ENCODE data around the gene PCP4. TPM values are rescaled to one million over a fixed set of nuclear protein-coding genes. Genes with fewer than 3 reads are reported as not detected.

PCP4 gene
- total RNA-seq, 1 donor from 2014 or later, result not detected

DNA sequence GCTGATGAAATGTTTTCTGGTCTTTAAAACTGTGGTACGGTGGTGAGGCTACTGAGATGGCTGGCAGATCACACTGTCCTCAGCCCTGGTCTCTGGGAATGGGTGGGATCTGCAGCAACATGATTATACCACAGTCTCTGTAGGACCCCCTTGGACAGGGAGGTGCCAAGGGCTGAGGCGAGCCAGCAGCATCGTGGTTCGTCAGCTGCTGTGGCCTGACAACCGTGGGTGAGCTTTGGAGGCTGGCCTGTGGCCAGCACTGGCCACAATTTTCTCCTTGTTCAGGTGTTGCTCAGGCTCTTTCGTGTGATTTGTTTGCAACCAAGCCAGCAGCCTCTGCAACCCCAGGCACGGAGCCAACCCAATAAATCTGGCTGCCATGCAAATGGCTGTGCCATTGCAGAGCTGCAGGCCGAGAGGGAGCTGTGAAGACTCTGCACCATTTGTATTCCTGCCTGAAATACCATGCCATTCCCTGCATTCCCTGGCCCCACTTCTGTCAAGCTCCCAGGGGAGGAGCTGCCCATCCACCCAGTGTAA, 70.9 kb downstream of the PCP4 start:
- Mint-ChIP-seq H3K36me3 (ENCODE audit: low read depth, unreplicated experiment) (peaks cover 8% of the 10 kb centered on the region), H3K27ac (ENCODE audit: unreplicated experiment) (no peak overlapping the region), H3K4me1 (ENCODE audit: unreplicated experiment) (no peaks in the 10 kb centered on the region), H3K9me3 (ENCODE audit: unreplicated experiment) (peaks cover 6% of the 10 kb centered on the region), H3K27me3 (ENCODE audit: unreplicated experiment) (peaks cover 7% of the 10 kb centered on the region), H3K4me3 (ENCODE audit: unreplicated experiment) (no peak overlapping the region)
- no peak for DNase-seq (ENCODE audit: low spot score)
- TF ChIP-seq, protein P1, sequence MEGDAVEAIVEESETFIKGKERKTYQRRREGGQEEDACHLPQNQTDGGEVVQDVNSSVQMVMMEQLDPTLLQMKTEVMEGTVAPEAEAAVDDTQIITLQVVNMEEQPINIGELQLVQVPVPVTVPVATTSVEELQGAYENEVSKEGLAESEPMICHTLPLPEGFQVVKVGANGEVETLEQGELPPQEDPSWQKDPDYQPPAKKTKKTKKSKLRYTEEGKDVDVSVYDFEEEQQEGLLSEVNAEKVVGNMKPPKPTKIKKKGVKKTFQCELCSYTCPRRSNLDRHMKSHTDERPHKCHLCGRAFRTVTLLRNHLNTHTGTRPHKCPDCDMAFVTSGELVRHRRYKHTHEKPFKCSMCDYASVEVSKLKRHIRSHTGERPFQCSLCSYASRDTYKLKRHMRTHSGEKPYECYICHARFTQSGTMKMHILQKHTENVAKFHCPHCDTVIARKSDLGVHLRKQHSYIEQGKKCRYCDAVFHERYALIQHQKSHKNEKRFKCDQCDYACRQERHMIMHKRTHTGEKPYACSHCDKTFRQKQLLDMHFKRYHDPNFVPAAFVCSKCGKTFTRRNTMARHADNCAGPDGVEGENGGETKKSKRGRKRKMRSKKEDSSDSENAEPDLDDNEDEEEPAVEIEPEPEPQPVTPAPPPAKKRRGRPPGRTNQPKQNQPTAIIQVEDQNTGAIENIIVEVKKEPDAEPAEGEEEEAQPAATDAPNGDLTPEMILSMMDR (IDR thresholded peaks at IDR 0.05; ENCODE audit: unreplicated experiment), result no peak

DNA sequence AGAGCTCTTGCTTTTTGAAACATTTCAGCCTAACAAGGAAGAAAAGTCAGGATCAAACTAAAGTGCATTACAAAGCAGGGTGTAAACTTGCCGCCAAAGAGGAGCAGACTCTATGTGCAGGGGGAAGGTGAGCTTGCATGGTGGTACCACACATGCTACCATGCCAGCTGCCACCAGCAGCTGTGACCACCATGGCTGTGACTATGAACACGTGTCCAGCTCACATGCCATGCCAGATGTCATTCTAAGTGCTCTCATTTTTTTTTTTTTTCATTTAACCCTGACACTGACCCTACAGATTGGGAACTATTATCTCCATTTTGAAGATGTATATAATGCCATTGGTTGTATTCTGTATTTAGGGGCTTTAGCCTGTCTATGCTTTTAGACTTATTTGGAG, 79.0 kb downstream of the PCP4 start:
- Mint-ChIP-seq H3K9me3 (ENCODE audit: unreplicated experiment) (peaks cover 25% of the 10 kb centered on the region), H3K4me3 (ENCODE audit: unreplicated experiment) (no peak overlapping the region), H3K4me1 (ENCODE audit: unreplicated experiment) (no peaks in the 10 kb centered on the region), H3K27ac (ENCODE audit: unreplicated experiment) (no peak overlapping the region), H3K36me3 (ENCODE audit: low read depth, unreplicated experiment) (peaks cover 3% of the 10 kb centered on the region), H3K27me3 (ENCODE audit: unreplicated experiment) (no peaks in the 10 kb centered on the region)
- TF ChIP-seq, protein P1 (IDR thresholded peaks at IDR 0.05; ENCODE audit: unreplicated experiment), result no peak
- no peak for DNase-seq (ENCODE audit: low spot score)

DNA sequence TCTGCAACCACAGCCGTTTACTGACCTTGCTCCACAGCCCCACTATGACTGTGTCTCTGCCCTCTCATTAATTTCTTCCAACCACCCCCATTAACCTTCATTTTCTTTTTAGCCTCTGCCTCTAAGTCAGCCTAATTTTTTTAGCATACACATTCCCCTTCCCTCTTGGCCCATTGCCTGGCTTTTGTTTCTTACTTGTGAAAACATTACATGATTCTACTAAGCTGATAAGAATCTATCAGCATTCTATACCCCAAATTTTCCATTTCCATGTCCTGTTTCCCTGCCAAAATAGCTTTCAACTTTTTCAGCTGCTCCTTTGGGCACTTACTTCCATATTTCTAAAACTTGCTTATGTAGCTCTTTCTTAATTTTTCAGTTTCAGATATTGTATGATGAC, 79.8 kb downstream of the PCP4 start:
- peaks cover 3% of the 10 kb centered on the region for H3K36me3 Mint-ChIP-seq (ENCODE audit: low read depth, unreplicated experiment)
- H3K9me3 Mint-ChIP-seq (ENCODE audit: unreplicated experiment), result peaks cover 25% of the 10 kb centered on the region
- H3K27me3 Mint-ChIP-seq (ENCODE audit: unreplicated experiment), result no peaks in the 10 kb centered on the region
- no peak for DNase-seq (ENCODE audit: low spot score)
- H3K4me1 Mint-ChIP-seq (ENCODE audit: unreplicated experiment), result no peaks in the 10 kb centered on the region
- TF ChIP-seq, protein P1 (IDR thresholded peaks at IDR 0.05; ENCODE audit: unreplicated experiment), result no peak
- H3K27ac Mint-ChIP-seq (ENCODE audit: unreplicated experiment), result no peak overlapping the region
- H3K4me3 Mint-ChIP-seq (ENCODE audit: unreplicated experiment), result no peak overlapping the region

DNA sequence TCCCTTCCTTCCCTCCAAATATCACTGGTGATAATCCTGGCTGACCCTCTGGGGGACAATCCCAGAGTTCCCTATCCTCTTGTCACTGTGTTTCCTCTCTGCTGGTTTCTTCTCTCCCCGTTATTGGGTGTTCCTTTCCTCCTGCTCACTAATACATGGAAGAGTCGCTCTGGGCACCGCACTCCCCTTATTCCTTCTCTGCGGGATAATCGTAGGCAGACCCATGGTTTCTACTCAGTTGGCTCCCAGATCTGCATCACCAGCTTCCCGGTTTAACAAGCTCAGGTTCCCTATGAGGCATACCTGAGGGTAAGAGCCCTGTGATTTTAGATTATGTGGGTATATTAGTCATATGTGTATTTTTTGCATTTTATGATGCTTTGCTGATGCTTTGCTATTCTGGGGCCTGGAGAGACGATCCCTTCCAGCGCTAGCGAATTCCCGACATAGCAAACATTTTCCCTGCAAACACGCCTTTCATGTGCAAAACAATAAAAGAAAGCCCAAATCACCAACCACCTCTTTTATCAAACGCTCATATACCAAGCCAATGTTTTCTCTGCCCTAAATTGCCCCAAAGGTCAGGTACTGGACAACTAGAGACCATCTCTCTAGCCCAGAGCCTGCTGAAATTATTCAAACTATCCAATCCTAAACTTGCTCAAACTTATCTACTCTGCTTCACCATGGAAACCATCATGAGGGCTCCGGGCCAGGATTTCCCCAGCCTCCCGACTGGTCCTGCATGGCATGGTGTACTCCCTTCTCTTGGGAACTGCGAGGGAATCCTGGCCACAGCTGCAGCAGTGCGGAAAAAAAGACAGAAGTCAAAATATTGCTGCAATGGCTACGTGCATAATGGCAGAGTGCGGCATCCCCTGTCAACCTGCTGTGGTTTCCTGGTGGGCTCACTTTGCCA, 84.2 kb downstream of the PCP4 start:
- no peak for DNase-seq (ENCODE audit: low spot score)
- TF ChIP-seq, protein P1 (IDR thresholded peaks at IDR 0.05; ENCODE audit: unreplicated experiment), result no peak
- H3K36me3 Mint-ChIP-seq (ENCODE audit: low read depth, unreplicated experiment), result no peaks in the 10 kb centered on the region
- H3K4me1 Mint-ChIP-seq (ENCODE audit: unreplicated experiment), result no peaks in the 10 kb centered on the region
- H3K4me3 Mint-ChIP-seq (ENCODE audit: unreplicated experiment), result no peak overlapping the region
- no peaks in the 10 kb centered on the region for H3K27me3 Mint-ChIP-seq (ENCODE audit: unreplicated experiment)
- peaks cover 20% of the 10 kb centered on the region for H3K9me3 Mint-ChIP-seq (ENCODE audit: unreplicated experiment)
- H3K27ac Mint-ChIP-seq (ENCODE audit: unreplicated experiment), result no peak overlapping the region

DNA sequence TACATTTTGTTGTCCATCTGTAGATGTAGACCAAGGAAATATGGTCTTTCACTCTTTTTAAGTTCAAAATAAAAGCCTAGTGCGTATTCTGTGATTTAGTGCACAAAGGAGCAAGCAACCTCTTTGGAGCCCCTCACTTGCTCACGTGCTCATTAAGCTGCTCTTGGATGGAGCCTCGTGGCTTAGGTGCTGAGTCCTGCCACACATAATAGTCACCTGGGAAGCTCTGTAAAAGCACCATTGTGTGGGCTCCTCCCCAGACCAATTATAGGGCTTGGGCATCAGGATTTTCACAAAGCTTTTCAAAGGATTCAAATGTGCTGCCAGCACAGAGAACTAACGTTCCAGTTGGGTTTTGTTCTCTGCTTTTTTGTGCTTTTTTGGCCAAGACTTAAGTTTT, 85.0 kb downstream of the PCP4 start:
- Mint-ChIP-seq H3K27me3 (ENCODE audit: unreplicated experiment) (peaks cover 2% of the 10 kb centered on the region), H3K36me3 (ENCODE audit: low read depth, unreplicated experiment) (no peaks in the 10 kb centered on the region), H3K4me1 (ENCODE audit: unreplicated experiment) (no peaks in the 10 kb centered on the region), H3K4me3 (ENCODE audit: unreplicated experiment) (no peak overlapping the region), H3K9me3 (ENCODE audit: unreplicated experiment) (peaks cover 15% of the 10 kb centered on the region), H3K27ac (ENCODE audit: unreplicated experiment) (no peak overlapping the region)
- no peak for DNase-seq (ENCODE audit: low spot score)
- TF ChIP-seq, protein P1 (IDR thresholded peaks at IDR 0.05; ENCODE audit: unreplicated experiment), result no peak
